C4-2B (cell line): ENCODE measurements around the gene DNAJB13.

Experiments
- ZFX ChIP-seq: fragments of 450-650 bp; IDR thresholded peaks from 2 replicates; pipeline ENCODE4 v1.6.1; 2017
- TF ChIP-seq, protein P1 (sequence below): fragments of 450-650 bp; conservative IDR thresholded peaks from 2 replicates; pipeline ENCODE4 v1.5.1; 2017; ENCODE audit warnings: mild to moderate bottlenecking

DNA sequence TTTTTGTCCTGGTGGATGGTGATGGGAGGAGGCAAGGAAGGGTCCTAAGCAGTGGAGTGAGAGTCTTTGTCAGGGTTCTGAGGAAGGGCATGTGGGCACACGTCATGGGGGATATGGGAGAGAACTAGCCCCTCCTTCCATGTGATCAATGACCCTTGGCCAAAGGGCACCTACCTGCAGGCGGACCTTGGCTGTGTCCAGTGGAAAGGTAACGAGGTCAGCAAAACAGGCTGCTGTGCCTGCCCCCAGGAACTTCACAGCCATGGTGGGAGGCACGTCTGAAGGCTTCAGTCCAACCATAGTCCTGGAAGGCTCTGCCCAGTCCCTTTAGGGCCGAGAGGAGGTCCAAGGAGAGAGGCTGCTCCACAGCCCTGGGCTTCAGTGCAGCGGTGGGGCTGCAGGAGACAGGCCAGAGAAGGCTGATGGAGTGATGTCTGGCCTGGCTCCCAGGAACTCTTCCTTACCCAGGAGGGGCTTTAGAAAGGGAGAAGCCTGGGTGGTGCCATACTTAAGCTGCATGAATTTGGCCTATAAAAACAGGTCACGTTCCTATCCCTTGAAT lies 56.0 kb downstream of the DNAJB13 start:
- TF ChIP-seq, protein P1, sequence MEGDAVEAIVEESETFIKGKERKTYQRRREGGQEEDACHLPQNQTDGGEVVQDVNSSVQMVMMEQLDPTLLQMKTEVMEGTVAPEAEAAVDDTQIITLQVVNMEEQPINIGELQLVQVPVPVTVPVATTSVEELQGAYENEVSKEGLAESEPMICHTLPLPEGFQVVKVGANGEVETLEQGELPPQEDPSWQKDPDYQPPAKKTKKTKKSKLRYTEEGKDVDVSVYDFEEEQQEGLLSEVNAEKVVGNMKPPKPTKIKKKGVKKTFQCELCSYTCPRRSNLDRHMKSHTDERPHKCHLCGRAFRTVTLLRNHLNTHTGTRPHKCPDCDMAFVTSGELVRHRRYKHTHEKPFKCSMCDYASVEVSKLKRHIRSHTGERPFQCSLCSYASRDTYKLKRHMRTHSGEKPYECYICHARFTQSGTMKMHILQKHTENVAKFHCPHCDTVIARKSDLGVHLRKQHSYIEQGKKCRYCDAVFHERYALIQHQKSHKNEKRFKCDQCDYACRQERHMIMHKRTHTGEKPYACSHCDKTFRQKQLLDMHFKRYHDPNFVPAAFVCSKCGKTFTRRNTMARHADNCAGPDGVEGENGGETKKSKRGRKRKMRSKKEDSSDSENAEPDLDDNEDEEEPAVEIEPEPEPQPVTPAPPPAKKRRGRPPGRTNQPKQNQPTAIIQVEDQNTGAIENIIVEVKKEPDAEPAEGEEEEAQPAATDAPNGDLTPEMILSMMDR = no peak
- TF ChIP-seq ZFX = no peak
